A204.1 (cell line): Measurements from ENCODE around the gene KRT35.

Experiments
- FAIRE-seq: peaks from 2 replicates; lab custom pipeline; 2012; peaks lifted over from hg19 to GRCh38; lab: Jason Lieb, UNC

KRT35 gene

DNA sequence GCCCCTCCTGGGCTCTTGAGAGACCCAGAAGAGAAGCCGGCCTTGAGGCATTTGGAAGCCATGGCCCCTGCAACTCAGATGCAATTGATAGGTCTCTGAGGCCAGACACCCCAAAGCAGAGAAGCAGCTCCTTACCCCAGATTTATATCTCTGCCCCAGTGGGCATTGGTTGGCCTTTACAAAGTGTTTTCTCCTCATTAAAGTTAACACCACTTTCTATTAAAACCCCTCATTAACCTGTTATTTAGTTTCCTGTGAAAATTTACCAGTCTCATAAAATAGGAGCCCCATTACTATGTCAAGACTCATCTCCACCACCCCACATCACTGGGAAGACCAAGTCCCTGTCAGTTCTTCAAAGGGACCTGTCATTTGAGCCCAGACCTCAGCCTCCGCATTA is at the start of gene KRT35:
Gene KRT35, minus strand, starts transcription at position 116 of the 400 bp plus-strand sequence. Its CDS starts 54 bp downstream, at position 62.
- no peak for FAIRE-seq

DNA sequence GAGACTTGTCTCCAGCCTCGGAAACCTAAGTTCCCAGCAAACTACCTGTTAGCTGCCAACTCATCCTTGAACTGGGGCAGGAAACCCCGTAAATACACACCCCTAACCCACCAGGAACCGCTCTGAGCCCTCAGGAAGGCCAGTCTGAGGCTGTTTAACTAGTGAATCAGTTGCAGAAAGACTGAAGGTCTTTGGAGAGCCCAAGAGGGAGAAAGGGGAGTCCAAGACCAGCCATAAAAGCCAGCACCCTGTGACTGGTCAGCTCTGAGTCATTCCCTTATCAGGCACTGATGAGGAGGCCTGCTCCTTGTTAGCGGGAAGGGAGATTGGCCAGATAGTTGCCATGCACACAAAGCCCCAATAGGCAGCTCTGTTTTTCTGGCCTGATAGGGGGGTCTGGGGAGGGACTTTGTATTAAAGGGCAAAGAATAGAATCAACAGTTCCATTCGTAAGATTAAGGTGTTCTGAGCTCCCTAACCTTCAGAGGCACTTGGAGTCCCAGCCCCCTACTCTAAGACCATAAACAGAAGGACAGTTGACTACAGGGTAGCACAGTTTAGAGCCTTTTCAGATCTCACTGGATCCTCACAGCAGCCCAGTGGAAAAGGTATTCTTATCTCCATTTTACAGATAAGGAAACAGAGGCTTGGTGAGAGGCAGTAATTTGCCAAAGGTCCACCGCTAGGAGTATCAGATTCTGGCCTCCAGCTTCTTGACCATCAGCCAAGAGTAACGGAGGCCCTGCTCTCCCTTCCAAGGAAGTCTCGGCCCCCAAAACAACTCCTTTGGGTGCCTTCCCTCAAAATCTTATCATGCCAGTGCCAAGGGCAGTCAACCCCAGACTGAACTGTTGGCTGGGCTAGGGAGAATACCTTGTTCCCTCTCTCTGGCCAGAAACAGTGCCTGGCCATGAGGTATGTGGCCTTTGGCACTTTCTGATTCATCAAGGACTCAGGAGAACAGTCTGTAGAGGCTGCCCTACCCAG is 49.4 kb upstream of the KRT35 start:
- FAIRE-seq, result no peak

DNA sequence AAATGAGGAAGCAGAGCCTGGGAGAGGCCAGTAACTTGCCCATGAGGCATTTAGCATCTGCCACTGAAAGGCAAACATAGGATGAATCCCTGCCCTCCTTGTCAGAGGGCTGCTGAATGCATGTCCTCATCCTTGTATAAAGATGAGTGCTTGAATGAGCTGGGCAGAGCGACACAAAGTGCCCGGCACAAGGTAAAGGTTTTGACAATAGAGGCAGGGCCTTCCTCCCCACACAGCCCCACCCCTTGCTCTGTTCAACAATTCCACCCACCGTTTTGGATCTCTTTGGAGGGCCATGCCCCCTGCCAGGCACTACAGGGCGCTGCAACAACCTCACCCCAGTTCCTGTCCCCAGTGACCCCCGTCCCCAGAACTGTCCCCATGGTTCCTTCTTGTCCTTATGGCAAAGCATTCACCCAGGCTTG is 48.6 kb upstream of the KRT35 start:
- no peak for FAIRE-seq

DNA sequence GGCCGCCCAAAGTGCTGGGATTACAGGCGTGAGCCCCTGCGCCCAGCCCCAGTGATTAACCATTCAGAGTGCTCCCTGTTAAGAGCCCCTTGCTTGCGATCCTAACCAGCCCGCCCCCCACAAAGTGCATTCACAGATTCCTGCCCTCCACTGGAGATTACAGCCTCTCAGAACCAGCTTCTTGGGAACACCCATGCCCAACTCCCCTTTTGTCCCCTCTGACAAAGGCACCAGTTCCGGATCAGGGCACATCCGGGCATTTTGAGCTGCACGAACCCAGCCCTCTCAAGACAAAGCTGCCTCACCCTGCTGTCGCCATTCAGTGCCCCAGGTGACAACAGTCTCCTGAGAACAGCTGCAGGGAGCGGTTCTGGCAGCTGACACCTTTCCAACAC is 48.0 kb upstream of the KRT35 start:
- no peak for FAIRE-seq

DNA sequence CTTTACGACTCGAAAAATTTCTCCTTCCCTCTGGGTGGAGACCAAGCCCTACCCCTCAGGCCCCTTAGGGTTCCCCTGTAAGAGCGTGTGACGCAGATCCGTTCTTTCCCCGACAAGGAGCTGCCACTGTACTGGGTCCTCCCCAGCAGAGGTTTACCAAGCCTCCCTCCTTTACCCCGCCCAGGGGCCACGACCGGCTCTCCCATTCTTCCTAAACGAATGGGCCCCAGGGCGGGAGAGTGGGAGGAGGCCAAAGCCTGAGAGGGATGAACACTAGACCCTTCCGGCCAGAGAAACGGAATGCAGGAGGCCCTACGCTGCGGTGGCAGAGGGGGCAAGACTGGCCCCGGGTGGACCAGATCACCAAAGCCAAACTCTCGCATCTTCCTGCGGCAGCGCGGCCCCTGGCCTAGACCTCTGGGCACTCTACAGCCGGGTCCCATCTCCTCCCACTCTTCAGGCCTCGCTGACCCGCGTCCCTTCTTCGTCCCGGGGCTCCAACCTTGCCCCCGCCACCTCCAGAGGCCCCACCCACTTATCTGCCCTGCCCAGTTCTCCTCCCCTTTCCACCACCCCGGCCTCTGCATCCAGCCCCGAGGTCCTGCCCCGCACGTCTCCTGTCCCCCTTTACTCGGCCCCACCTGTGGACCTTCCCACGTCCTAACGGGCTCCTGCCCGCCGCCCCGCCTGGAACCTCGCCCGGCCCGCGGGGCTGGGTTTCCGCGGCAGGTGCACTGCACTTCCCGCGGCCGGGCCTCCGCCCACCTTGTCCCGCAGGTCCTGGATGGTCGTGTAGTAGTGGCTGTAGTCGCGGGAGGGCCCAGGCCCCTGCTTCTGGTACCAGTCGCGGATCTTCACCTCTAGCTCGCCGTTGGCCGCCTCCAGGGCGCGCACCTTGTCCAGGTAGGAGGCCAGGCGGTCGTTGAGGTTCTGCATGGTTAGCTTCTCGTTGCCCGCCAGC is 46.4 kb upstream of the KRT35 start:
- no peak for FAIRE-seq

DNA sequence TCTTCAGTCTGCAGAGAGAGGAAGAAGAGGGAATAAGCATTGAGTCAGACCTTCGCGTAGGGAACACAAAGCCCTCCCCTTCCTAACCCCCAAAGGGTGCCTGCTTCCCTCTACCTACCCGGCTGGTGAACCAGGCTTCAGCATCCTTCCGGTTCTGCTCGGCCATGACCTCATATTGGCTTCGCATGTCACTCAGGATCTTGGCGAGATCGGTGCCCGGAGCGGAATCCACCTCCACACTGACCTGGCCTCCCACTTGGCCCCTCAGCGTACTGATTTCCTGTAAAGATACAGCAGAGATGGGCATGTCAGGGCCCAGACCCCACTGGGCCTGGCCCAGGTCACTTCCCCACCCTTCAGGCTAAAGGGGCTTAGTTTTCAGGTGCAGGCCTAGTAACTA is 43.3 kb upstream of the KRT35 start:
- no peak for FAIRE-seq

DNA sequence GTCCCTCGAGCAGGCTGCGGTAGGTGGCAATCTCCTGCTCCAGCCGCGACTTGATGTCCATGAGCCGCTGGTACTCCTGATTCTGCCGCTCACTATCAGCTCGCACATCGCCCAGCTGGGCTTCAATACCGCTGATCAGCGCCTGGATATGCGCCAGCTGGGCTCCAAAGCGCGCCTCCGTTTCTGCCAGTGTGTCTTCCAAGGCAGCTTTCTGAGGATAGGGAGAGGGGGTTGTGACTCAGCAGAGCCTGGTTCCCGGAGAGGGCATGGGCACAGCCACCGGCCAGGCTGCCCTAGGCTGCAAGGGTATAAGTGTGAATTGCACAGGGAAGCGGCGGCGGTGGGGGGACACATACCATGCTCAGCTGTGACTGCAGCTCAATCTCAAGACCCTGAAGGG is 42.8 kb upstream of the KRT35 start:
- FAIRE-seq, result no peak

DNA sequence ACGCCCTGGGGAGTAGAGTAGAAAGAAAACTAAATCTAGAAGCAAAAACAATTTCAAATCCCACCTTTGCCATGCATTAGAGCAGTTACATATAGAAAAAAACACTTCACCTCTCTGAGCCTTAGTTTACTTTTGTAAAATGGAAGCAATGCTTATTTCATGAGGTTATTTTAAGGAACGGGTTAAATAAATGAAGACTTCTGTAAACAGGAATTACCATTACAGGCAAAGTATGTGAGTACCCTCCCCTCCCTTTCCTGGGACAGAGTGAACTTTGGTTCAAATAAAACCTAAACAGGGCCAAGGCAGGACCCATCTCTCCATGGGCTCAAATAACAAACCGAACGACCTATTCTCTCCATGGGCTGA is 42.3 kb upstream of the KRT35 start:
- FAIRE-seq, result no peak

DNA sequence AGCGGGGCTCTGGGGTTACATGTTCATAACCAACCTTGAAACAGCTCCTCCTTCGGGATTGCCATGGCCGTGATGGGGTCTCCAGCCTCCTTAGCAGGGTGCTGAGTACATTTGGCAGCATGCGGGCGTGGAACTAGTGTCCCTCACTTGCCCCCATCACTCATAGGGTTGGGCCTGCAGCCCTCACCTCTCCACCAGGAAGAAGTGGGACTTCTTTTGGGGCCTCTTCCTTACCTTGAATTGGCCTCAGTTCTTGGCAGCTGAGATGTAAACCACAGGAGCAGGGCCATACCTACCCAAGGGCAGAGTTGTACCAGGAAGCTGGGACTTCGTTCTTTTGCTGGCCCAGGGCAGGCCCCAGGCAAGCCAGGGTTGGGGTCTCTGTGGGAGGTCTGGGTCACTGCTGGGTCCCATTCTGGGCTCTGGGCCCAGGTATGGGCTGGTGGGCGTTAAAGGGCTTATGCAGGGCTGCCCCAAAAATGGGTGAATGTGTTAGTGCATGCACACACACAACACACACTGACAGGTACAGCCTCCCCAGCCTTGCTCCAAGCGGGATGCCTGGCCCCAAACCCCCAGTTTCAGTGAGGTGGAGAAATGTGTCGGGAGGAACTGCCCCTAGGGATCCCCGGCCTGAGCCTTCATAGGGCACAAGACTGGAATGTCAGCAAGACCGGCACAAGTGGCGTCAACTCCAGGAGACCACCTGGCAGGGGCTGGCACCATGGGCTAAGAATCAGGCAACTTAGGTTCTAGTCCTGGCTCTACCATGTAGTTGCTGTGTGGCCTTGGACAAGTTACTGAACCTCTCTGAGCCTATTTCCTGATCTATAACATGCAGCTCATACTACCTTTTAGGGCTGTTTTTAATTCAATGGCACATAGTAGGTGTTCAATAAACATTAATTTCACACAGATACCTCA is 41.6 kb upstream of the KRT35 start:
- FAIRE-seq, result no peak

DNA sequence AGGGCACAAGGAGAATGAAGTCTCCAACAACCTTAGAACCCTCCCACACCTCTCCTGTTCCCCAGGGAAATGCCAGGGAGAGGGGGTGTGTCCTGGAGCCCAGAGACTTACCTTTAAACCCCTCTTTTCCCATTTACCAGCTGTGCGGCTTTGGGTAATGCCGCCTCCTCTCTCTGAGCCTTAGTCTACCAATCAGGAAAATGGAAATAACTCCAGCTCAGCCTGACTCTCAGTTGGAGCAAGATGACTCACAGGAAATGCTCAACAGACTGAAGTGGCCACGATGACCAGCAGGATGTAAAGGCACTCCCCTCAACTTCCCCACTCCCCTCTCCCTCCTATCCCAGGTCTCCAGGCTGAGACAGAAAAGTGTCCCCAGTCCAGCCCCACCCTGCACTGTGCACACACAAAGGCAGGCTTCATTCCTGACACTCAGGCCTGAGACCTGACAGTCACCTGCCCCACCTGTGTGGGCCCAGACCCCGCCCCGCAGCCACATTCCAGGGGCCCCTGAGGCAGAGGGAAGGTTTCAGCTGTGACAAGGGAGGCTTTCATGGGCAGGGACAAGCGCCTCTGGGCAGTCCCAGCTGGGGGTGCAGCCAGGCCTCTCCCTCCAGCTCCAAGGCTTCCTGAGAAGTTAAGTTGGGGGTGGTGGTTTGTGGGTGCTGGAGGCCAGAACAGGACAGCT is 40.8 kb upstream of the KRT35 start:
- FAIRE-seq, result no peak

DNA sequence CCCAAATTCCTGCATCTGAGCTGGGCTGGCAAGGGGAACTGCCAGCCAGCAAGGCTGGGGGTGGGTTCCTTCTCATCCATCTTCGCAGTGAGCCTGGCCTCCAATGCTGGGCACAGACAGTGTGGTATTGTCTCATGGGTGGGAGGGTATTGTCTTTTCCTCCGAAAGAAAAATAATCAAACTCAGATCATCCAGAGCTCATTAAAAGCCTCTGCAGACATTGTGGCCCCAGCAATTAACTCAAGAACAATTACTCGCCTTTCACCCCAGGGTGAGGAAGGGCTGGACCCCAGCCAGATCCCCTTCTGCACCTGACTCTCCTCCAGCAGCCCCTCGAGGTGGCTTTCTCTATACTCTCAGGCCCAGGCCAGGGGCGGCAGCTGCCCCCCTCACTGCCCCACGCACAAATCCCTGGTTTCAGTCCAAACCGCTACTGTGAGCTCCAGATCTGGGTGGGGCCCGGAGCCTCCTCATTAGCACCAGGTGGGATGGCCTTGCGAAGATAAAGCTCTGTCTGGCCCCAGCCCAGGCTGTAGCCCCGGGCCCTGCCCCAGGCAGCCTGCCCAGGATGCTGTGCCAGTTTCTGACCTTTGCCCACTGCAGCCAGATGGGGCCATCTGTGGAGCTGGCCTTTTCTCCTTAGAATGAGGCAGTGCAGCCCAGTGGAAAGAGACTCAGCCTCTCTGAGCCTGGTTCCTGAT is 40.0 kb upstream of the KRT35 start:
- FAIRE-seq, result no peak

DNA sequence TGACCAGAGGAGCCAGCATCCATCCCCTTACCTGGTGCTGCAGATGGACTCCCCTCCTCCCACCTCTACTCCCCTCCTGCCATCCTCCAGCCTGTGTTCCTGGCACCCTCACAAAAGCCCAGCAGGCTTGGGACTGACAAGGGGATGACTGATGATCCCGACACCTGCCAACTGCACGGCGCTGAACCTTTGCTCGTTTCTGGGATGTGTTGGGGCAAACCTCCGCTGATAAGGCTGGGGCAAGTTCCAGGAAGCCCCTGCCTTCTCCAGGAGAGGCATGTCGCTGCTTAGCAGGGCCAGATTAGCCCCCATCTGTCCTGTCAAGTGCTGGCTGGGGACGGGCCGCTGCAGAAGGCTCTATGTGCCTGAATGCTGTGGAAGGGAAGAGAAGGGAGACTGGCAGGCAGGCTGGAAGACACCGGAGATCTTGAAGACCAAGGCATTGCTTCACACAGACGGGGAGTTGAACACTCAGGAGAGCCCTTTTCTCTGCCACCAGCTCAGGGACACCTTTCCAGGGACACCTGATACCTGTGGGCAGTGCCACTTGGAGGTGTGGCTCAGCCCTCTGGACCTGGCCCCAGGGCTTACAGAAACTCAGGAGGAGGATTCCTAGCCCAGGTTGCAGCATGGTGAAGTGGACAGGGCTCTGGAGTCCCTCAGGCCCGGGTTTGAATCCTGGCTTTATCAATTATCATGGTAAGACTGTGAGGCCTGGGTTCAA is 38.7 kb upstream of the KRT35 start:
- FAIRE-seq, result no peak

DNA sequence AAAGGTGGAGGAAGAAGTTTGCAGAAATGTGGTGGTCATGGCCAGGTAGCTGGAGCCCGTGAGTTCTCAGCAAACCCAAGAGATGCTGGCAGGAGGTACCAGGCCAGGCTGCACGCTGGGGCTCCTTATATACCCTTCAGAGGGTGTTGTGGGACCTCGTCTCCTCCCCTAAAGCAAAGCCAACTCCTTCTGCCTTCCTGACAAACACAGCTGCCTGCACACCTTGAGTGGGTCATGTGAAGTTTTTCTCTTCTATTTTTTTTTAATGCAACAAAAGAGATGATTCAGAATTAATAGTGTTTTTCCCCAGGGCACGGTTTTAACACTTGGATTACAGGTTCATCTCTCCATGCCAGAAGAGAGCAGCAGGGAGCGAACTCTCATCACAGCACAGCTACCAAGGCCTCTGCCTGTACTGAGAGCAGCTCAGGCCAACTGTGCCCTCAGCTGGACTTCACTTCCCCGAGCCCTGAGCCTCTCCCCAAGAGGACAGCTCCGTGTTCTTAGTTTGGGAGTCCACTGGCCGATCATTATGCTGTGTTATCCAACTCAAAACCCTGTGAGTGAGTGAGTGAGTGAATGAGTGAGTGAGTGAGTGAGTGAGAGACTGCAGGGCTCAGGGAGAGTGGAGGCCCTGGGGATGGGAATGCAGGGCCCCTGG is 38.0 kb upstream of the KRT35 start, which contains the start of gene KRT15:
Gene KRT15, minus strand, starts transcription at position 102 of the 661 bp plus-strand sequence. Its CDS starts 63 bp downstream, at position 39.
- no peak for FAIRE-seq

DNA sequence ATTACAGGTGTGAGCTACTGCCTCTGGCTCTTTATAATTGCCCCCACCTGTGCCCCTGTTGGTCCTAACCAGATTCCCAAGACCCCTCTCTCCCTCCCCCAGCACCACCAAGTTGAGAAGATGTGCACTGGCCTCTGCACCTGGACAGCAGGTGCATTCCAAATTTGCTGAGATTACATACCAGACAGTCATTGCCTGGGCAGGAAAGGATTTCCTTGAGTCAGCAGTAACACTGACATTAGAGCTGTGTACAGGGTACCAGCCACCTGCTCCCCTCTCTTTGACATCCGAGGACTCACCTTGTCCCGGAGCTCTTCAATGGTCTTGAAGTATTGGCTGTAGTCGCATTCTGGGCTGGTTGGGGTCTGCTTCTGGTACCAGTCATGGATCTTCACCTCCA is 37.1 kb upstream of the KRT35 start:
- no peak for FAIRE-seq

DNA sequence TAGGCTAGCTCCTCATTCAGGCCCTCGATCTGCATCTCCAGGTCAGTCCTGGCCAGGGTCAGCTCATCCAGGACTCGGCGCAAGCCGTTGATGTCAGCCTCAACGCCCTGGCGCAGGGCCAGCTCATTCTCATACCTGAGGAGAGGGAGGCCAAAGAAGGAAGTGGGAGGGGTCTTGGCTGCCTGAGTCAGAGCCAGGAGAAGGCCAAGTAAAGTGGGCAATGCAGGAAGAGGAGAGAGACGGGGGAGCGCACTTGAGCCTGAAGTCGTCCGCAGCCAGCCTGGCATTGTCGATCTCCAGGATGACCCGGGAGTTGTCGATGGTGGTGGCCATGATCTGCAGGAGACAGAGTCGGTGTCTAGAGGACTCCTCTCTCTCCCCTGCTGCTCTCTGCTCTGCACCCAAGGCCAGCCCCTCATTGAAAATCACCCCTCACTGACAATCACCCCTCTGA is 35.9 kb upstream of the KRT35 start:
- FAIRE-seq, result no peak

DNA sequence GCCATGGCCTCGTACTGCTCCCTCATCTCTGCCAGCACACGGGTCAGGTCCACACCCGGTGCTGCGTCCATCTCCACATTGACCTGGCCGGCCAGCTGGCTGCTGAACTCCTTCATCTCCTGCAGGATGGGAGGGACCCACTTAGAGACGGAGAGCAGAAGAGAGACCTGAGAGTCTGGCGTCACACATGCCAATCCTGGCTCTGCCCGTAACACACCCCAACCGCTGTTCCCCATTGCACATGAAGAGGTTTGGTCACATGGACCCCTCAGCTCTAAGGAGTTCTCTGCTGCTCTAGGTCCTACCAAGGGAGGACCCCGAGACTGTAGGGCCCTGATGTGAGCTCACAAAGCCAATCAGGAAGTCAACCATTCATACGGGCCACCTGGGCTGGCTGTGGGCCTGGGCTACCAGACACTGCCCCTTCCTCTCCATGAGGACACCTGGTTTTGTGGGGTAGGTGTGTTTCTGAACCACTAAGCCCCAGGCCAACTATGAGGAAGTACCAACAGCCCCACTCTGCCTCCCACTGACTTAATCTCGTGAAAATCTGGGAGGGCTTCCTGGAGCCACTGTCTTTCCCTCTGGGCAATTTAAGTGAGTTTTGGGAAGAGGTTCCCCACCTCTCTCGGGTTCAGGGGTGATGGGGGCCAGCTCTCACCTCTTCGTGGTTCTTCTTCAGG is 35.3 kb upstream of the KRT35 start:
- no peak for FAIRE-seq

DNA sequence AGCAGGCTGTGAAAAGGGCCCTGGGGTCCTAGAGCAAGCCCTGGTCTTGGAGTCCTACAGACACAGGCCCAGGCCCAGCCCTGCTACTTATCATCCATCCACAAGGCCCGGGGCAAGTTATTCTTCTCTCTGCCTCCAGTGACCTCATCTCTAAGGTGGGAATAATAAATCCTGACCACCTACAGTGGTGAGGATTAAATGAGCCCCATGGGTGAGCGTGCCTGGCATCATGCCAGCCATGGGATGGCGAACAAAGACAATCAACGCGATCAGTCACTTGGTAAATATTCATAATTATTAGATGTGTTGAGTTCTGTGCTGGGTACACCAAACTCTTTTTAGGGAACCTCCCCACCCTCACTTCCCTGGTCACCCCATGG is 32.2 kb upstream of the KRT35 start:
- no peak for FAIRE-seq

DNA sequence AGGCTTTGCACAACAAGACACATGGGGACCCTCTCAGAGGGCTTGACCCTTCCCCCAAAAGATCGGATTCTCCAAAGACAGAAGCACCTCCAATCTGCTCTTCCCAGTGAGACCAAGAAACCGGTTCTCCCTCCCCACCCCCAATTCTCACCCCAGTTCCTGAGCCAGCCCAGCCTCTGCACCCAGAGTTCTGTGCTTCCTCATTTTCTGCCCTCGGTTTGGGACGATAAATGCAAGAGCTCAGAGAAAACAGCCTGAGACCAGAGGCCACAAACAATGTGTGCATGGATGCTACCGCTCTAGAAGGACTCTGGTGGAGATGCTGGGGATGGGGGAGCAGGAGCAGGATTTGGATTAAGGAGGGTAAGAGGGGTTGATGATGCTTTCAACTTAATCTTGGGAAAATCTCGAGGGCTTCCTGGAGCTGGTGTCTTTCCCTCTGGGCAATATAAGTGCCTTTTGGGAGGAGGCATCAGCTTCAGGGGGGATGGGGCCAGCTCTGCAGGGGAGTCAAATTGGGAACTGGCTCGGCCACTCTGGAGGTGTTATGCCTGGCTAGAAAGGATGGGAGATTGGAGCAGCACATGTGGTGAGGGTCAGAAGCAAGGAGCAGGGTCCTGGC is 31.7 kb upstream of the KRT35 start:
- FAIRE-seq, result no peak
